ENCODE measurements around the gene LRRC8E. TPM values are rescaled to one million over a fixed set of nuclear protein-coding genes. Genes with fewer than 3 reads are reported as not detected.
"Not testable (repeated sequence)": the region's sequence is repeated elsewhere in the genome, so short reads cannot be mapped to it uniquely, and the experiment has no call there.

LRRC8E gene
- total RNA-seq, 1 donor from 2014 or later = not detected

- intact Hi-C loops (cut with micrococcal nuclease) = no loop called here
- DNase-seq (ENCODE audit: low spot score) = no peak
- Mint-ChIP-seq H3K36me3 (ENCODE audit: low read depth) (peaks cover 23% of the 10 kb centered on the region), H3K4me1 (ENCODE audit: low read depth) (peaks cover 3% of the 10 kb centered on the region), H3K27me3 (ENCODE audit: low read depth) (peaks cover 15% of the 10 kb centered on the region), H3K27ac (no peak overlapping the region), H3K9me3 (no peaks in the 10 kb centered on the region), H3K4me3 (ENCODE audit: low read depth) (no peak overlapping the region)
Measured at GRCh38 chr19:7912697-7913564, 24.6 kb downstream of the LRRC8E start.

- no peak for DNase-seq (ENCODE audit: low spot score)
- peaks cover 23% of the 10 kb centered on the region for H3K36me3 Mint-ChIP-seq (ENCODE audit: low read depth)
- no peak overlapping the region for H3K4me3 Mint-ChIP-seq (ENCODE audit: low read depth)
- peaks cover 6% of the 10 kb centered on the region for H3K4me1 Mint-ChIP-seq (ENCODE audit: low read depth)
- no peak overlapping the region for H3K27ac Mint-ChIP-seq
- no peaks in the 10 kb centered on the region for H3K9me3 Mint-ChIP-seq
- intact Hi-C loops (cut with micrococcal nuclease) = no loop called here
- H3K27me3 Mint-ChIP-seq (ENCODE audit: low read depth) = peaks cover 22% of the 10 kb centered on the region
Measured at GRCh38 chr19:7913652-7914051, 25.3 kb downstream of the LRRC8E start.

GRCh38 chr19:7914099-7914498 lies 25.8 kb downstream of the LRRC8E start:
- H3K27ac Mint-ChIP-seq = no peak overlapping the region
- no peaks in the 10 kb centered on the region for H3K9me3 Mint-ChIP-seq
- H3K36me3 Mint-ChIP-seq (ENCODE audit: low read depth) = peaks cover 23% of the 10 kb centered on the region
- no peak for DNase-seq (ENCODE audit: low spot score)
- H3K4me3 Mint-ChIP-seq (ENCODE audit: low read depth) = no peak overlapping the region
- peaks cover 6% of the 10 kb centered on the region for H3K4me1 Mint-ChIP-seq (ENCODE audit: low read depth)
- intact Hi-C loops (cut with micrococcal nuclease) = no loop called here
- H3K27me3 Mint-ChIP-seq (ENCODE audit: low read depth) = peaks cover 22% of the 10 kb centered on the region

- no peak within 1 kb of the TSS for H3K27ac Mint-ChIP-seq
- intact Hi-C loops (cut with micrococcal nuclease) = no loop called here
- no peaks in the 10 kb centered on the region for H3K9me3 Mint-ChIP-seq
- peaks cover 7% of the 10 kb centered on the region for H3K4me1 Mint-ChIP-seq (ENCODE audit: low read depth)
- peak within 1 kb of the TSS; percentile 64 for H3K4me3 Mint-ChIP-seq (ENCODE audit: low read depth)
- peaks cover 24% of the 10 kb centered on the region for H3K27me3 Mint-ChIP-seq (ENCODE audit: low read depth)
- DNase-seq (ENCODE audit: low spot score) = no peak
- peaks cover 23% of the 10 kb centered on the region for H3K36me3 Mint-ChIP-seq (ENCODE audit: low read depth)
Measured at GRCh38 chr19:7914598-7915045, 26.3 kb downstream of the LRRC8E start, which contains the start of gene TGFBR3L. Gene TGFBR3L (plus strand): TSS chr19:7914830.

- peaks cover 12% of the 10 kb centered on the region for H3K4me1 Mint-ChIP-seq (ENCODE audit: low read depth)
- intact Hi-C loops (cut with micrococcal nuclease) = no loop called here
- H3K36me3 Mint-ChIP-seq (ENCODE audit: low read depth) = peaks cover 23% of the 10 kb centered on the region
- no peak overlapping the region for H3K27ac Mint-ChIP-seq
- H3K27me3 Mint-ChIP-seq (ENCODE audit: low read depth) = peaks cover 26% of the 10 kb centered on the region
- no peak for DNase-seq (ENCODE audit: low spot score)
- H3K9me3 Mint-ChIP-seq = no peaks in the 10 kb centered on the region
- peak overlapping the region; percentile 64 for H3K4me3 Mint-ChIP-seq (ENCODE audit: low read depth)
Measured at GRCh38 chr19:7915250-7916102, 27.2 kb downstream of the LRRC8E start.

- DNase-seq (ENCODE audit: low spot score) = peak; percentile 73
- intact Hi-C loops (cut with micrococcal nuclease) = no loop called here
- Mint-ChIP-seq H3K9me3 (no peaks in the 10 kb centered on the region), H3K4me1 (ENCODE audit: low read depth) (peaks cover 15% of the 10 kb centered on the region), H3K4me3 (ENCODE audit: low read depth) (peak overlapping the region; percentile 78), H3K27me3 (ENCODE audit: low read depth) (peaks cover 26% of the 10 kb centered on the region), H3K36me3 (ENCODE audit: low read depth) (peaks cover 16% of the 10 kb centered on the region), H3K27ac (no peak overlapping the region)
Measured at GRCh38 chr19:7916103-7916954, 28.0 kb downstream of the LRRC8E start.

- intact Hi-C loops (cut with micrococcal nuclease) = no loop called here
- Mint-ChIP-seq H3K4me3 (ENCODE audit: low read depth) (peak overlapping the region; percentile 78), H3K4me1 (ENCODE audit: low read depth) (peaks cover 15% of the 10 kb centered on the region), H3K9me3 (no peaks in the 10 kb centered on the region), H3K27me3 (ENCODE audit: low read depth) (peaks cover 26% of the 10 kb centered on the region), H3K36me3 (ENCODE audit: low read depth) (peaks cover 12% of the 10 kb centered on the region), H3K27ac (no peak overlapping the region)
- DNase-seq (ENCODE audit: low spot score) = no peak
Measured at GRCh38 chr19:7916955-7917266, 28.6 kb downstream of the LRRC8E start.

GRCh38 chr19:7917267-7918061 lies 29.2 kb downstream of the LRRC8E start:
- Mint-ChIP-seq H3K4me1 (ENCODE audit: low read depth) (peaks cover 15% of the 10 kb centered on the region), H3K36me3 (ENCODE audit: low read depth) (peaks cover 14% of the 10 kb centered on the region), H3K9me3 (no peaks in the 10 kb centered on the region), H3K27ac (no peak overlapping the region), H3K4me3 (ENCODE audit: low read depth) (peak overlapping the region; percentile 78), H3K27me3 (ENCODE audit: low read depth) (peaks cover 26% of the 10 kb centered on the region)
- intact Hi-C loops (cut with micrococcal nuclease) = no loop called here
- DNase-seq (ENCODE audit: low spot score) = peak; percentile 45

GRCh38 chr19:7918062-7918614 lies 29.8 kb downstream of the LRRC8E start:
- H3K36me3 Mint-ChIP-seq (ENCODE audit: low read depth); H3K9me3 Mint-ChIP-seq; H3K27ac Mint-ChIP-seq; intact Hi-C loops (cut with micrococcal nuclease); DNase-seq (ENCODE audit: low spot score): not testable (repeated sequence)
- peaks cover 15% of the 10 kb centered on the region for H3K4me1 Mint-ChIP-seq (ENCODE audit: low read depth)
- peaks cover 26% of the 10 kb centered on the region for H3K27me3 Mint-ChIP-seq (ENCODE audit: low read depth)
- H3K4me3 Mint-ChIP-seq (ENCODE audit: low read depth) = peak overlapping the region; percentile 45

- Mint-ChIP-seq H3K9me3 (no peaks in the 10 kb centered on the region), H3K36me3 (ENCODE audit: low read depth) (peaks cover 6% of the 10 kb centered on the region), H3K4me1 (ENCODE audit: low read depth) (peaks cover 15% of the 10 kb centered on the region), H3K4me3 (ENCODE audit: low read depth) (peak overlapping the region; percentile 82), H3K27me3 (ENCODE audit: low read depth) (peaks cover 26% of the 10 kb centered on the region), H3K27ac (no peak overlapping the region)
- intact Hi-C loops (cut with micrococcal nuclease) = no loop called here
- DNase-seq (ENCODE audit: low spot score) = no peak
Measured at GRCh38 chr19:7918615-7919421, 30.5 kb downstream of the LRRC8E start.
